ENCODE results near the gene KIF5C. TPM values are rescaled to one million over a fixed set of nuclear protein-coding genes. Genes with fewer than 3 reads are reported as not detected.
A peak's percentile ranks its signal among the peaks of the same experiment; 100 is the strongest.

Gene KIF5C
- total RNA-seq, 1 donor: 0.36 TPM

DNA sequence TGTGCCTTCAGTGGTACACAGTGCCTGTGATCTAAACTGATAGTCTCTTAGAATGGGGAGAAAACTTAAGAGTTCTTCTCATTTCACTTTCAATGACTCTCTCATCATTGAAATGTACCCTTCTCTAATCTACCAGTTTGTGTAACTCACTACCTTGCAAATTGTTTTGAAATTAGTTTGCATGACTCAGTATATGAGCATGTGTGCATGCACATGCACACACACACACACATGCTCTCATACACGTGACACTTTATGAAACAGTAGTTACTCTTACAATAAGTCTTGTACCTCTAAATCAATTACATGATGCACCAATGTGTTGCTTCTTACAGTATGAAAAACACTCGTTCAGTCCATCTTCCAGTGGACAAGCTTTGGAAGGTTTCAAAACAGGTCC lies 174.1 kb downstream of the KIF5C start:
- Histone ChIP-seq H3K27ac (ENCODE audit: low read depth, low read length) (peak overlapping the region; percentile 78), H3K9me3 (ENCODE audit: low read depth, low read length) (no peaks in the 10 kb centered on the region), H3K27me3 (ENCODE audit: insufficient read depth, low read length) (no peaks in the 10 kb centered on the region), H2AFZ (ENCODE audit: low read length) (no peak overlapping the region), H3K36me3 (ENCODE audit: insufficient read depth, low read length) (no peaks in the 10 kb centered on the region), H4K20me1 (ENCODE audit: insufficient read depth, low read length) (no peaks in the 10 kb centered on the region), H3K4me3 (ENCODE audit: insufficient read depth, low read length) (no peak overlapping the region), H3K79me2 (ENCODE audit: insufficient read depth, low read length) (no peaks in the 10 kb centered on the region), H3K4me1 (ENCODE audit: insufficient read depth, low read length) (peaks cover 15% of the 10 kb centered on the region), H3K4me2 (ENCODE audit: insufficient read depth, low read length) (no peak overlapping the region)
- TF ChIP-seq, protein P1, sequence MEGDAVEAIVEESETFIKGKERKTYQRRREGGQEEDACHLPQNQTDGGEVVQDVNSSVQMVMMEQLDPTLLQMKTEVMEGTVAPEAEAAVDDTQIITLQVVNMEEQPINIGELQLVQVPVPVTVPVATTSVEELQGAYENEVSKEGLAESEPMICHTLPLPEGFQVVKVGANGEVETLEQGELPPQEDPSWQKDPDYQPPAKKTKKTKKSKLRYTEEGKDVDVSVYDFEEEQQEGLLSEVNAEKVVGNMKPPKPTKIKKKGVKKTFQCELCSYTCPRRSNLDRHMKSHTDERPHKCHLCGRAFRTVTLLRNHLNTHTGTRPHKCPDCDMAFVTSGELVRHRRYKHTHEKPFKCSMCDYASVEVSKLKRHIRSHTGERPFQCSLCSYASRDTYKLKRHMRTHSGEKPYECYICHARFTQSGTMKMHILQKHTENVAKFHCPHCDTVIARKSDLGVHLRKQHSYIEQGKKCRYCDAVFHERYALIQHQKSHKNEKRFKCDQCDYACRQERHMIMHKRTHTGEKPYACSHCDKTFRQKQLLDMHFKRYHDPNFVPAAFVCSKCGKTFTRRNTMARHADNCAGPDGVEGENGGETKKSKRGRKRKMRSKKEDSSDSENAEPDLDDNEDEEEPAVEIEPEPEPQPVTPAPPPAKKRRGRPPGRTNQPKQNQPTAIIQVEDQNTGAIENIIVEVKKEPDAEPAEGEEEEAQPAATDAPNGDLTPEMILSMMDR (IDR thresholded peaks at IDR 0.05; ENCODE audit: extremely low read depth, low read depth, low read length): no peak
- DNase-seq (ENCODE audit: insufficient read length, low spot score, missing footprints): no peak

DNA sequence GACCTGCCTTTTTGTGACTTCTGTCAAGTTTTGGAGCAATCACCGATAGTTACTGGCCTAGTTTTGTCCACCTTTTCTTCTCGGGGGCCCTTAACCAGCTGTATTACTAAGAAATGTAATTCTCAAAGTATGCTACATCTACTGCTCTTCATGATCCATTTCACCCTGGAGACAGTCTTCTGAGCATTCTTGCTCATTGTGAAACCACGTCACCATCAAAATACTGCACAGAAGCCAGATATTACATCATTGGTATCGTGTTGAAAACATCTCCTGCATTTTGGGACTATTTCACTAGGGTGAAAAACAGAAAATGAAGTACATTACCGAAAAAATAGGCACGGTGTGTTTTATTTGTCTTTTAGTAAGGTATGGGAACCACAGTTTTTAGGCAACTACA lies 175.2 kb downstream of the KIF5C start:
- no peaks in the 10 kb centered on the region for H3K9me3 ChIP-seq (ENCODE audit: low read depth, low read length)
- H3K4me2 ChIP-seq (ENCODE audit: insufficient read depth, low read length): peak overlapping the region; percentile 23
- no peaks in the 10 kb centered on the region for H3K79me2 ChIP-seq (ENCODE audit: insufficient read depth, low read length)
- peak overlapping the region; percentile 78 for H3K27ac ChIP-seq (ENCODE audit: low read depth, low read length)
- H3K4me1 ChIP-seq (ENCODE audit: insufficient read depth, low read length): peaks cover 15% of the 10 kb centered on the region
- H3K36me3 ChIP-seq (ENCODE audit: insufficient read depth, low read length): no peaks in the 10 kb centered on the region
- H3K4me3 ChIP-seq (ENCODE audit: insufficient read depth, low read length): no peak overlapping the region
- H4K20me1 ChIP-seq (ENCODE audit: insufficient read depth, low read length): no peaks in the 10 kb centered on the region
- no peaks in the 10 kb centered on the region for H3K27me3 ChIP-seq (ENCODE audit: insufficient read depth, low read length)
- DNase-seq (ENCODE audit: insufficient read length, low spot score, missing footprints): no peak
- TF ChIP-seq, protein P1 (IDR thresholded peaks at IDR 0.05; ENCODE audit: extremely low read depth, low read depth, low read length): no peak
- H2AFZ ChIP-seq (ENCODE audit: low read length): peak overlapping the region; percentile 42

DNA sequence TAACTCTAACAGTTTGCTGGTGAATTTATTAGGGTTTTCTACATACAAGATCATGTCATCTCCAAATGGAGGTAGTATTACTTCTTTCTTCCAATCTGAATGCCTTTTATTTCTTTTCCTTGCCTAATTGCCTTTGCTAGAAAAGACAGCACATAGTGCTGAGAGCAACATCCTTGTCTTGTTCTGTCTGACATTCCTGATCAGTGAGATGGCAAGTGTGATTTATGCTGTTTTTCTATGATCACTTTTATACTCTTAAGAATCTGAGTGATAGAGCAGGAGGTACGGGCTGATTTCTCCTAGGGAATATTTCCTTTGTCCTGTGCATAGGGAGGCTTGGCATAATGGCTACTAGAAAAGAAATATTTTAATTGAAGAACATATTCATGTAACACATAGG lies 180.7 kb downstream of the KIF5C start:
- Histone ChIP-seq H3K36me3 (ENCODE audit: insufficient read depth, low read length) (no peaks in the 10 kb centered on the region), H3K9me3 (ENCODE audit: low read depth, low read length) (no peaks in the 10 kb centered on the region), H3K79me2 (ENCODE audit: insufficient read depth, low read length) (no peaks in the 10 kb centered on the region), H3K4me2 (ENCODE audit: insufficient read depth, low read length) (no peak overlapping the region), H4K20me1 (ENCODE audit: insufficient read depth, low read length) (no peaks in the 10 kb centered on the region), H3K4me1 (ENCODE audit: insufficient read depth, low read length) (peaks cover 5% of the 10 kb centered on the region), H3K27ac (ENCODE audit: low read depth, low read length) (no peak overlapping the region), H3K27me3 (ENCODE audit: insufficient read depth, low read length) (no peaks in the 10 kb centered on the region), H2AFZ (ENCODE audit: low read length) (no peak overlapping the region), H3K4me3 (ENCODE audit: insufficient read depth, low read length) (no peak overlapping the region)
- TF ChIP-seq, protein P1 (IDR thresholded peaks at IDR 0.05; ENCODE audit: extremely low read depth, low read depth, low read length): no peak
- DNase-seq (ENCODE audit: insufficient read length, low spot score, missing footprints): no peak

DNA sequence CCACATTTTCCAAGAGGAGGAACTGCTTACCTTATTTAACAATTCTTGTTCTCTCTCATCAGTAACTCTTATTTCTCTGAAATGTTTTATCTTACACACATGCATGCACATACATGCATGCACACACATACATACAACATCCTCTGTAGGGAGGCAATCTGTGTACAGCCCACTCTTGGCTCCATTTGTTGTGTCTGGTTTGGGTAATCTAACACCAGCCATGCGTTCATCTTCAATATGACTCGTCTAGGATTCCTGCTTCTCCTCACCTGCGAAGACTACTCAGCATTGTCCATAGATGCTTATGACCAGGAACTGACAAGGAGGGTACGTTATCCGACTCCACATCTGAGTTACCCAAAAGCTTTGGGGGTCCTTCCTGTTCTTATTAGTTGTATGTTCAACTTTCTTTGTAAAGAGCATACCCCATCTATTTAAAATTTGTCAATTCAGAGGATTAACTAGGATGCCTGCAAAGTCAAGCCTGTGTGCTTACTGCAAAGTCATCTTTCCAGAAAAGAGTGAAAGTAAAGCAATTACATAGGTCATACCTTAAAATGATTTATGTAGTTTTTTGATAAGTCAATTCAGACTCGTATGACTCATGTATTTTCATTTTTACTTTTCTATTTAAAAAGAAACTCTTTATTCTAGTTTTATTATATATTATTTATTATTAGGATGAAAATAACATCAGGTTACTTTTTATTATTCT lies 181.7 kb downstream of the KIF5C start:
- Histone ChIP-seq H3K9me3 (ENCODE audit: low read depth, low read length) (no peaks in the 10 kb centered on the region), H2AFZ (ENCODE audit: low read length) (no peak overlapping the region), H3K27ac (ENCODE audit: low read depth, low read length) (no peak overlapping the region), H3K4me3 (ENCODE audit: insufficient read depth, low read length) (no peak overlapping the region), H3K27me3 (ENCODE audit: insufficient read depth, low read length) (no peaks in the 10 kb centered on the region), H3K4me2 (ENCODE audit: insufficient read depth, low read length) (no peak overlapping the region), H4K20me1 (ENCODE audit: insufficient read depth, low read length) (no peaks in the 10 kb centered on the region), H3K79me2 (ENCODE audit: insufficient read depth, low read length) (no peaks in the 10 kb centered on the region), H3K4me1 (ENCODE audit: insufficient read depth, low read length) (peaks cover 5% of the 10 kb centered on the region), H3K36me3 (ENCODE audit: insufficient read depth, low read length) (no peaks in the 10 kb centered on the region)
- TF ChIP-seq, protein P1 (IDR thresholded peaks at IDR 0.05; ENCODE audit: extremely low read depth, low read depth, low read length): no peak
- DNase-seq (ENCODE audit: insufficient read length, low spot score, missing footprints): no peak
